WTC11 (cell line): ENCODE results near the gene SLC8A1. TPM values are rescaled to one million over a fixed set of nuclear protein-coding genes. Genes with fewer than 3 reads are reported as not detected.

Experiments
- ATAC-seq: fragments of 200-7000 bp; cut with Tn5 transposase; 2 replicates; pipeline ENCODE4 v1.10.0; 2021; ENCODE audit warnings: mild to moderate bottlenecking, moderate library complexity
- CTCF ChIA-PET: fragments of 300-600 bp; sonication (Branson Sonifier 250); formaldehyde crosslinking; loops from one replicate; lab custom pipeline; 2021; ENCODE audit warnings: antibody characterized with exemption; lab: Charles Lee
- POLR2A ChIA-PET: fragments of 350-600 bp; sonication (Branson Sonifier 250); formaldehyde crosslinking; loops from one replicate; lab custom pipeline; 2021; ENCODE audit warnings: antibody characterized with exemption; lab: Charles Lee
- DNase-seq: peaks from one replicate; pipeline ENCODE4 v3.0.0; 2021; ENCODE audit warnings: low spot score
- H3K27ac Mint-ChIP-seq: 2 replicates; pipeline ENCODE4 v1.8.0; 2021; ENCODE audit warnings: mixed read lengths
- H3K27me3 Mint-ChIP-seq: 2 replicates; pipeline ENCODE4 v1.8.0; 2021; ENCODE audit warnings: low read depth, mild to moderate bottlenecking, moderate library complexity, mixed read lengths
- H3K36me3 Mint-ChIP-seq: 2 replicates; pipeline ENCODE4 v1.8.0; 2021; ENCODE audit warnings: mixed read lengths
- H3K4me1 Mint-ChIP-seq: 2 replicates; pipeline ENCODE4 v1.8.0; 2022; ENCODE audit warnings: mixed read lengths
- H3K4me3 Mint-ChIP-seq: 2 replicates; pipeline ENCODE4 v1.8.0; 2021; ENCODE audit warnings: mild to moderate bottlenecking, moderate library complexity, mixed read lengths
- H3K9me3 Mint-ChIP-seq: 2 replicates; pipeline ENCODE4 v1.8.0; 2021; ENCODE audit warnings: mixed read lengths
- ATF1 ChIP-seq: sonication (generic); formaldehyde crosslinking; IDR thresholded peaks from 2 replicates; pipeline ENCODE4 v1.8.1; 2023; ENCODE audit warnings: mild to moderate bottlenecking, moderate library complexity, missing genetic modification reagents
- CBFB ChIP-seq: sonication (generic); formaldehyde crosslinking; IDR thresholded peaks from 2 replicates; pipeline ENCODE4 v1.8.1; 2022; ENCODE audit warnings: mild to moderate bottlenecking, low read depth, missing genetic modification reagents
- CTCF ChIP-seq: fragments of 200-600 bp; IDR thresholded peaks from 2 replicates; pipeline ENCODE4 v1.8.0; 2022; ENCODE audit warnings: antibody characterized with exemption
- E2F1 ChIP-seq: sonication (generic); formaldehyde crosslinking; IDR thresholded peaks from 2 replicates; pipeline ENCODE4 v1.8.0; 2022; ENCODE audit warnings: mild to moderate bottlenecking, missing genetic modification reagents
- E2F5 ChIP-seq: sonication (generic); formaldehyde crosslinking; IDR thresholded peaks from 2 replicates; pipeline ENCODE4 v1.8.1; 2022; ENCODE audit warnings: mild to moderate bottlenecking, moderate library complexity, missing genetic modification reagents
- ELF4 ChIP-seq: sonication (generic); formaldehyde crosslinking; IDR thresholded peaks from 2 replicates; pipeline ENCODE4 v1.8.1; 2022; ENCODE audit warnings: low read depth, mild to moderate bottlenecking, moderate library complexity, missing genetic modification reagents
- EMX1 ChIP-seq: fragments of 250-450 bp; sonication (Bioruptor Pico); IDR thresholded peaks from 2 replicates; pipeline ENCODE4 v1.8.0; 2021; ENCODE audit warnings: mild to moderate bottlenecking
- FOXJ3 ChIP-seq: sonication (generic); formaldehyde crosslinking; IDR thresholded peaks from 2 replicates; pipeline ENCODE4 v1.9.0; 2021; ENCODE audit warnings: missing genetic modification reagents, mild to moderate bottlenecking, borderline replicate concordance
- KAT7 ChIP-seq: sonication (generic); formaldehyde crosslinking; IDR thresholded peaks from 2 replicates; pipeline ENCODE4 v1.8.1; 2023; ENCODE audit warnings: missing genetic modification reagents, mild to moderate bottlenecking, borderline replicate concordance
- NFATC4 ChIP-seq: fragments of 250-450 bp; sonication (Bioruptor Pico); IDR thresholded peaks from 2 replicates; pipeline ENCODE4 v1.9.0; 2021; ENCODE audit warnings: mild to moderate bottlenecking
- NFE2L1 ChIP-seq: sonication (generic); formaldehyde crosslinking; IDR thresholded peaks from 2 replicates; pipeline ENCODE4 v1.8.1; 2023; ENCODE audit warnings: missing genetic modification reagents
- NR3C1 ChIP-seq: sonication (generic); formaldehyde crosslinking; conservative IDR thresholded peaks from 2 replicates; pipeline ENCODE4 v1.8.1; 2023; ENCODE audit warnings: low read depth, mild to moderate bottlenecking, missing genetic modification reagents
- OVOL2 ChIP-seq: fragments of 250-450 bp; sonication (Bioruptor Pico); IDR thresholded peaks from 2 replicates; pipeline ENCODE4 v1.9.0; 2021; ENCODE audit warnings: mild to moderate bottlenecking, borderline replicate concordance
- SMAD4 ChIP-seq: sonication (generic); formaldehyde crosslinking; IDR thresholded peaks from 2 replicates; pipeline ENCODE4 v1.8.0; 2022; ENCODE audit warnings: mild to moderate bottlenecking, missing genetic modification reagents
- TEAD1 ChIP-seq: sonication (generic); formaldehyde crosslinking; IDR thresholded peaks from 2 replicates; pipeline ENCODE4 v1.8.0; 2022; ENCODE audit warnings: mild to moderate bottlenecking, missing genetic modification reagents
- TEAD4 ChIP-seq: sonication (generic); formaldehyde crosslinking; IDR thresholded peaks from 2 replicates; pipeline ENCODE4 v1.8.0; 2022; ENCODE audit warnings: mild to moderate bottlenecking, missing genetic modification reagents
- USF2 ChIP-seq: sonication (generic); formaldehyde crosslinking; IDR thresholded peaks from 2 replicates; pipeline ENCODE4 v1.8.1; 2023; ENCODE audit warnings: mild to moderate bottlenecking, missing genetic modification reagents, moderate library complexity
- ZBTB21 ChIP-seq: sonication (generic); formaldehyde crosslinking; IDR thresholded peaks from 2 replicates; pipeline ENCODE4 v1.8.1; 2023; ENCODE audit warnings: mild to moderate bottlenecking, missing genetic modification reagents, borderline replicate concordance
- ZNF317 ChIP-seq: sonication (generic); formaldehyde crosslinking; IDR thresholded peaks from 2 replicates; pipeline ENCODE4 v1.8.1; 2023; ENCODE audit warnings: low read depth, mild to moderate bottlenecking, moderate library complexity, missing genetic modification reagents, borderline replicate concordance
- total RNA-seq: library from RNA; stranded (reverse); gene quantifications from 3 replicates; pipeline ENCODE4 v1.2.3, GENCODE V29; 2021
- TF ChIP-seq, protein P1 (sequence below): sonication (generic); formaldehyde crosslinking; IDR thresholded peaks from 2 replicates; pipeline ENCODE4 v1.8.0; 2023; ENCODE audit warnings: missing genetic modification reagents, mild to moderate bottlenecking, borderline replicate concordance
- TF ChIP-seq, protein P2 (sequence below): sonication (generic); formaldehyde crosslinking; IDR thresholded peaks from 2 replicates; pipeline ENCODE4 v1.8.1; 2022; ENCODE audit warnings: missing genetic modification reagents, borderline replicate concordance
- TF ChIP-seq, protein P3 (sequence below): sonication (generic); formaldehyde crosslinking; IDR thresholded peaks from 2 replicates; pipeline ENCODE4 v1.8.1; 2023; ENCODE audit warnings: mild to moderate bottlenecking, missing genetic modification reagents
- TF ChIP-seq, protein P4 (sequence below): sonication (generic); formaldehyde crosslinking; IDR thresholded peaks from 2 replicates; pipeline ENCODE4 v1.8.0; 2022; ENCODE audit warnings: mild to moderate bottlenecking, missing genetic modification reagents

Gene SLC8A1
- total RNA-seq, 1 experiment from 2014 or later = 2.6 TPM

DNA sequence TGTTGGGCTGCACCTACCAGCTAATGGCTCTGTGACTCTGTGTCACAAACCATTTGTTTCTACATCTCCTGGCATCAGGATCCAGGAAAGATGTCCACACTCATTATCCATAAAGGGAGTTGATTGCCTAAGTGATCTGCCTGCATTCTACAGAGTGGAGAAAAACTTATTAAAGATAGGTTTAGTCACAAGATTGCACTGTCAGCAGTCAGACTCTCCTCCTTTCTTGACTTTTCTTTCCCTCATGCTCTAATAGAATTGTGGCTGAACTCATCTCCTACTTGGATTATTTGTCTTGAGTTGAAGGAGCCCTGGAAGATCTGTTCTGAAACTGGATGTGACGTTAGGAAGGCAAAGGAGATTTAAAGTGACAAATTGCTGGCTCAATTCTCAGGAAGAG, 152.7 kb downstream of the SLC8A1 start (continued):
- TF ChIP-seq, protein P1, sequence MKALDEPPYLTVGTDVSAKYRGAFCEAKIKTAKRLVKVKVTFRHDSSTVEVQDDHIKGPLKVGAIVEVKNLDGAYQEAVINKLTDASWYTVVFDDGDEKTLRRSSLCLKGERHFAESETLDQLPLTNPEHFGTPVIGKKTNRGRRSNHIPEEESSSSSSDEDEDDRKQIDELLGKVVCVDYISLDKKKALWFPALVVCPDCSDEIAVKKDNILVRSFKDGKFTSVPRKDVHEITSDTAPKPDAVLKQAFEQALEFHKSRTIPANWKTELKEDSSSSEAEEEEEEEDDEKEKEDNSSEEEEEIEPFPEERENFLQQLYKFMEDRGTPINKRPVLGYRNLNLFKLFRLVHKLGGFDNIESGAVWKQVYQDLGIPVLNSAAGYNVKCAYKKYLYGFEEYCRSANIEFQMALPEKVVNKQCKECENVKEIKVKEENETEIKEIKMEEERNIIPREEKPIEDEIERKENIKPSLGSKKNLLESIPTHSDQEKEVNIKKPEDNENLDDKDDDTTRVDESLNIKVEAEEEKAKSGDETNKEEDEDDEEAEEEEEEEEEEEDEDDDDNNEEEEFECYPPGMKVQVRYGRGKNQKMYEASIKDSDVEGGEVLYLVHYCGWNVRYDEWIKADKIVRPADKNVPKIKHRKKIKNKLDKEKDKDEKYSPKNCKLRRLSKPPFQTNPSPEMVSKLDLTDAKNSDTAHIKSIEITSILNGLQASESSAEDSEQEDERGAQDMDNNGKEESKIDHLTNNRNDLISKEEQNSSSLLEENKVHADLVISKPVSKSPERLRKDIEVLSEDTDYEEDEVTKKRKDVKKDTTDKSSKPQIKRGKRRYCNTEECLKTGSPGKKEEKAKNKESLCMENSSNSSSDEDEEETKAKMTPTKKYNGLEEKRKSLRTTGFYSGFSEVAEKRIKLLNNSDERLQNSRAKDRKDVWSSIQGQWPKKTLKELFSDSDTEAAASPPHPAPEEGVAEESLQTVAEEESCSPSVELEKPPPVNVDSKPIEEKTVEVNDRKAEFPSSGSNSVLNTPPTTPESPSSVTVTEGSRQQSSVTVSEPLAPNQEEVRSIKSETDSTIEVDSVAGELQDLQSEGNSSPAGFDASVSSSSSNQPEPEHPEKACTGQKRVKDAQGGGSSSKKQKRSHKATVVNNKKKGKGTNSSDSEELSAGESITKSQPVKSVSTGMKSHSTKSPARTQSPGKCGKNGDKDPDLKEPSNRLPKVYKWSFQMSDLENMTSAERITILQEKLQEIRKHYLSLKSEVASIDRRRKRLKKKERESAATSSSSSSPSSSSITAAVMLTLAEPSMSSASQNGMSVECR = no peak
- no peak for TF ChIP-seq TEAD4 (CRISPR knock-in tag)
- no peak for TF ChIP-seq NFE2L1 (CRISPR knock-in tag)
- no peak for TF ChIP-seq EMX1
- TF ChIP-seq, protein P2, sequence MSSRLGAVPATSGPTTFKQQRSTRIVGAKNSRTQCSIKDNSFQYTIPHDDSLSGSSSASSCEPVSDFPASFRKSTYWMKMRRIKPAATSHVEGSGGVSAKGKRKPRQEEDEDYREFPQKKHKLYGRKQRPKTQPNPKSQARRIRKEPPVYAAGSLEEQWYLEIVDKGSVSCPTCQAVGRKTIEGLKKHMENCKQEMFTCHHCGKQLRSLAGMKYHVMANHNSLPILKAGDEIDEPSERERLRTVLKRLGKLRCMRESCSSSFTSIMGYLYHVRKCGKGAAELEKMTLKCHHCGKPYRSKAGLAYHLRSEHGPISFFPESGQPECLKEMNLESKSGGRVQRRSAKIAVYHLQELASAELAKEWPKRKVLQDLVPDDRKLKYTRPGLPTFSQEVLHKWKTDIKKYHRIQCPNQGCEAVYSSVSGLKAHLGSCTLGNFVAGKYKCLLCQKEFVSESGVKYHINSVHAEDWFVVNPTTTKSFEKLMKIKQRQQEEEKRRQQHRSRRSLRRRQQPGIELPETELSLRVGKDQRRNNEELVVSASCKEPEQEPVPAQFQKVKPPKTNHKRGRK = no peak
- TF ChIP-seq FOXJ3 (CRISPR knock-in tag) = no peak
- TF ChIP-seq CTCF = no peak

DNA sequence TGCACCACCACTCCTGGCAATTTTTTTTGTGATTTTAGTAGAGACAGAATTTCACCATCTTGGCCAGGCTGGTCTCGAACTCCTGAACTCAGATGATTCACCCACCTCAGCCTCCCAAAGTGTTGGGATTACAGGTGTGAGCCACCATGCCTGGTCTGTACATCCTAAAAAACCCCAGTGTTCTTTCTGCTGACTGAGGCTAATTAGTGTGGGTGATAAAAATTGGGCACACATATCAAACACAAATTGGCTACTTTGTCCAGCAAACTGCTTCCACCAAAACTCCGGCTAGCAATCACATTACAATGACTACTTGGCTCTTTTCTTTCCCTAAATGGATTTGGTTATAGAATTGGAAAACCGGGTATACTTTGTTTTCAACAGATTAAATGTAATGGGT, 153.9 kb downstream of the SLC8A1 start:
- no peak for ATAC-seq
- Mint-ChIP-seq H3K9me3 (no peaks in the 10 kb centered on the region), H3K4me3 (no peak overlapping the region), H3K4me1 (peaks cover 11% of the 10 kb centered on the region; the same call in 1 of the 2 replicates), H3K27ac (no peak overlapping the region), H3K27me3 (no peaks in the 10 kb centered on the region), H3K36me3 (no peaks in the 10 kb centered on the region)
- CTCF ChIA-PET = no interaction called here
- DNase-seq = no peak
- POLR2A ChIA-PET = no interaction called here
- TF ChIP-seq, protein P3, sequence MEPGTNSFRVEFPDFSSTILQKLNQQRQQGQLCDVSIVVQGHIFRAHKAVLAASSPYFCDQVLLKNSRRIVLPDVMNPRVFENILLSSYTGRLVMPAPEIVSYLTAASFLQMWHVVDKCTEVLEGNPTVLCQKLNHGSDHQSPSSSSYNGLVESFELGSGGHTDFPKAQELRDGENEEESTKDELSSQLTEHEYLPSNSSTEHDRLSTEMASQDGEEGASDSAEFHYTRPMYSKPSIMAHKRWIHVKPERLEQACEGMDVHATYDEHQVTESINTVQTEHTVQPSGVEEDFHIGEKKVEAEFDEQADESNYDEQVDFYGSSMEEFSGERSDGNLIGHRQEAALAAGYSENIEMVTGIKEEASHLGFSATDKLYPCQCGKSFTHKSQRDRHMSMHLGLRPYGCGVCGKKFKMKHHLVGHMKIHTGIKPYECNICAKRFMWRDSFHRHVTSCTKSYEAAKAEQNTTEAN (CRISPR knock-in tag) = no peak
- TF ChIP-seq TEAD1 (CRISPR knock-in tag) (no peak), KAT7 (no peak), NR3C1 (CRISPR knock-in tag) (no peak), ELF4 (CRISPR knock-in tag) (no peak), ZBTB21 (CRISPR knock-in tag) (no peak), E2F5 (no peak), TEAD4 (CRISPR knock-in tag) (no peak), ATF1 (CRISPR knock-in tag) (no peak), E2F1 (CRISPR knock-in tag) (no peak), NFATC4 (CRISPR knock-in tag) (no peak), USF2 (CRISPR knock-in tag) (no peak), ZNF317 (no peak), OVOL2 (CRISPR knock-in tag) (no peak), SMAD4 (CRISPR knock-in tag) (no peak), CBFB (CRISPR knock-in tag) (no peak)
- TF ChIP-seq, protein P4, sequence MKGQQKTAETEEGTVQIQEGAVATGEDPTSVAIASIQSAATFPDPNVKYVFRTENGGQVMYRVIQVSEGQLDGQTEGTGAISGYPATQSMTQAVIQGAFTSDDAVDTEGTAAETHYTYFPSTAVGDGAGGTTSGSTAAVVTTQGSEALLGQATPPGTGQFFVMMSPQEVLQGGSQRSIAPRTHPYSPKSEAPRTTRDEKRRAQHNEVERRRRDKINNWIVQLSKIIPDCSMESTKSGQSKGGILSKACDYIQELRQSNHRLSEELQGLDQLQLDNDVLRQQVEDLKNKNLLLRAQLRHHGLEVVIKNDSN (CRISPR knock-in tag) = no peak
